ENCODE results near the gene RPRD2.

RPRD2 gene

GRCh38 chr1:150469291-150469690 lies 105.3 kb downstream of the RPRD2 start:
- DNase-seq (ENCODE audit: low read depth in 2 of 2): no peak

- DNase-seq (ENCODE audit: low read depth in 2 of 2): no peak
These were observed 108.8 kb downstream of the RPRD2 start for GRCh38 chr1:150472601-150473200.

- no peak for DNase-seq (ENCODE audit: low read depth in 2 of 2)
These were observed 109.7 kb downstream of the RPRD2 start for GRCh38 chr1:150473659-150474058.

- no peak for DNase-seq (ENCODE audit: low read depth in 2 of 2)
These were observed 110.9 kb downstream of the RPRD2 start for GRCh38 chr1:150474869-150475268.

GRCh38 chr1:150476754-150477153 lies 112.8 kb downstream of the RPRD2 start:
- DNase-seq (ENCODE audit: low read depth in 2 of 2): no peak

- no peak for DNase-seq (ENCODE audit: low read depth in 2 of 2)
These were observed 113.4 kb downstream of the RPRD2 start for GRCh38 chr1:150477320-150477719.

- DNase-seq (ENCODE audit: low read depth in 2 of 2): no peak
These were observed 113.8 kb downstream of the RPRD2 start for GRCh38 chr1:150477733-150478132.

- no peak for DNase-seq (ENCODE audit: low read depth in 2 of 2)
These were observed 115.4 kb downstream of the RPRD2 start for GRCh38 chr1:150479370-150479769.

GRCh38 chr1:150479927-150480352 lies 116.0 kb downstream of the RPRD2 start:
- no peak for DNase-seq (ENCODE audit: low read depth in 2 of 2)

GRCh38 chr1:150484431-150484830 lies 120.5 kb downstream of the RPRD2 start:
- DNase-seq (ENCODE audit: low read depth in 2 of 2): no peak

- no peak for DNase-seq (ENCODE audit: low read depth in 2 of 2)
These were observed 120.9 kb downstream of the RPRD2 start for GRCh38 chr1:150484861-150485260.

- peak; percentile 98 to 99 for DNase-seq (ENCODE audit: low read depth in 2 of 2)
These were observed 123.2 kb downstream of the RPRD2 start, which contains the start of gene TARS2 for GRCh38 chr1:150486966-150487762. Gene TARS2 (plus strand): TSS chr1:150487419. CDS start chr1:150487451, 32 bp downstream.

GRCh38 chr1:150487763-150488115 lies 123.8 kb downstream of the RPRD2 start:
- DNase-seq (ENCODE audit: low read depth in 2 of 2): no peak

GRCh38 chr1:150493175-150493574 lies 129.2 kb downstream of the RPRD2 start:
- no peak for DNase-seq (ENCODE audit: low read depth in 2 of 2)

GRCh38 chr1:150498342-150498741 lies 134.4 kb downstream of the RPRD2 start:
- no peak for DNase-seq (ENCODE audit: low read depth in 2 of 2)

GRCh38 chr1:150505431-150505830 lies 141.5 kb downstream of the RPRD2 start:
- no peak for DNase-seq (ENCODE audit: low read depth in 2 of 2)

GRCh38 chr1:150507912-150508864 lies 144.2 kb downstream of the RPRD2 start, which contains the start of gene ECM1:
Gene ECM1 (plus strand): TSS chr1:150508109. CDS start chr1:150508210, 101 bp downstream.
- no peak for DNase-seq (ENCODE audit: low read depth in 2 of 2)

GRCh38 chr1:150508982-150509381 lies 145.0 kb downstream of the RPRD2 start:
- DNase-seq (ENCODE audit: low read depth in 2 of 2): no peak

- no peak for DNase-seq (ENCODE audit: low read depth in 2 of 2)
These were observed 147.6 kb downstream of the RPRD2 start for GRCh38 chr1:150511551-150511950.

- no peak for DNase-seq (ENCODE audit: low read depth in 2 of 2)
These were observed 148.2 kb downstream of the RPRD2 start for GRCh38 chr1:150511985-150512660.

- DNase-seq (ENCODE audit: low read depth in 2 of 2): no peak
These were observed 148.9 kb downstream of the RPRD2 start for GRCh38 chr1:150512846-150513245.
